Measurements from ENCODE around the gene HHAT. TPM values are rescaled to one million over a fixed set of nuclear protein-coding genes. Genes with fewer than 3 reads are reported as not detected.
A peak's percentile ranks its signal among the peaks of the same experiment; 100 is the strongest.

HHAT gene
- polyA plus RNA-seq, 1 donor (not counting 4 experiments of a cell fraction or from before 2014, with no cell fraction given), result 3.8 TPM

DNA sequence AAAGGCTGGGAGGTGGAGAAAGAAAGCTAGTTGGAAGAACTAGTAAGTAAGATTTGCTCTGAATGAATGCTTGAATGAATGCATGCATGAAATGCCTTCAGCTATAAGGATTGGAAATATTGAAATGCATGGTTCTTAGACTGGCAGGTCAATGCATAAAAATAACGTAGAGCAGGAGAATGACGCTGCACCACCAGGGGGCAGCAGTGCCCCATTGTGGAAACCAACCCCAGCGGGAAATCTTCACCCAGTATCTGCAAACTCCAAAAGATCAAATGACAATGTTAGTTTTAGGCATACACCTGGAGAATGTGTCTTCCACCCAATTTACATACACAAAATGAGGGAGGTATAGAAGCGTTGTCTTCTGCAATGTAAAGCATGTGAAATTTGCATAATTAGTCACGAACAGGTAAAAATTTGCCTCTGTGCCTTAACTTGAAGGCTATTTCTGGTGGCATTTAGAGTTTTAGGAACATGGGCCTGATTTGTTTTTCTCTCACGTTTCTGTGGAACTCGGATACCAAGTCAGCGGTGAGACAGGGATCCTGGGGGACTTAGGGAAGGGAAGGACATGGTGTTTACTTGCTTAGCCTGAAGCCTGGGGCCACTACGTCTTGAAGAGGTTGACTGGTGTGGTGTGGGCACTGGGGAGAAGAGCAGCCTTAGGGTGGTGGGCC is 78.6 kb downstream of the HHAT start:
- H3K9me3 ChIP-seq (ENCODE audit: control insufficient read depth, low read depth, low read length), result no peaks in the 10 kb centered on the region
- H3K4me2 ChIP-seq (ENCODE audit: control insufficient read depth, extremely low read depth, insufficient read depth, low read depth, low read length), result no peak overlapping the region
- H3K36me3 ChIP-seq (ENCODE audit: control insufficient read depth in 2 of 2, extremely low read depth in 1 of 2, insufficient read depth in 2 of 2, low read length in 2 of 2), result no peaks in the 10 kb centered on the region
- no peak overlapping the region for H3K9ac ChIP-seq (ENCODE audit: control insufficient read depth, extremely low read depth, insufficient read depth, low read length)
- no peak overlapping the region for H2AFZ ChIP-seq (ENCODE audit: control insufficient read depth, low read length)
- H3K4me3 ChIP-seq (ENCODE audit: control insufficient read depth in 2 of 3, extremely low read depth in 1 of 3, insufficient read depth in 2 of 3, low read depth in 1 of 3, low read length in 3 of 3), result no peak overlapping the region
- no peaks in the 10 kb centered on the region for H3K79me2 ChIP-seq (ENCODE audit: control insufficient read depth, insufficient read depth, low read length)
- no peak overlapping the region for H3K27ac ChIP-seq (ENCODE audit: control insufficient read depth, insufficient read depth, low read length)
- H4K20me1 ChIP-seq (ENCODE audit: control insufficient read depth, extremely low read depth, insufficient read depth, low read length), result no peaks in the 10 kb centered on the region
- peaks cover 19% of the 10 kb centered on the region for H3K4me1 ChIP-seq (ENCODE audit: control insufficient read depth, extremely low read depth, insufficient read depth, low read length)
- H3K9me1 ChIP-seq (ENCODE audit: control insufficient read depth, extremely low read depth, insufficient read depth, low read length), result no peaks in the 10 kb centered on the region
- no peak for TF ChIP-seq EZH2 (IDR thresholded peaks at IDR 0.05; ENCODE audit: low read length)
- TF ChIP-seq, protein P1, sequence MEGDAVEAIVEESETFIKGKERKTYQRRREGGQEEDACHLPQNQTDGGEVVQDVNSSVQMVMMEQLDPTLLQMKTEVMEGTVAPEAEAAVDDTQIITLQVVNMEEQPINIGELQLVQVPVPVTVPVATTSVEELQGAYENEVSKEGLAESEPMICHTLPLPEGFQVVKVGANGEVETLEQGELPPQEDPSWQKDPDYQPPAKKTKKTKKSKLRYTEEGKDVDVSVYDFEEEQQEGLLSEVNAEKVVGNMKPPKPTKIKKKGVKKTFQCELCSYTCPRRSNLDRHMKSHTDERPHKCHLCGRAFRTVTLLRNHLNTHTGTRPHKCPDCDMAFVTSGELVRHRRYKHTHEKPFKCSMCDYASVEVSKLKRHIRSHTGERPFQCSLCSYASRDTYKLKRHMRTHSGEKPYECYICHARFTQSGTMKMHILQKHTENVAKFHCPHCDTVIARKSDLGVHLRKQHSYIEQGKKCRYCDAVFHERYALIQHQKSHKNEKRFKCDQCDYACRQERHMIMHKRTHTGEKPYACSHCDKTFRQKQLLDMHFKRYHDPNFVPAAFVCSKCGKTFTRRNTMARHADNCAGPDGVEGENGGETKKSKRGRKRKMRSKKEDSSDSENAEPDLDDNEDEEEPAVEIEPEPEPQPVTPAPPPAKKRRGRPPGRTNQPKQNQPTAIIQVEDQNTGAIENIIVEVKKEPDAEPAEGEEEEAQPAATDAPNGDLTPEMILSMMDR (optimal IDR thresholded peaks at IDR 0.05 in 1 of 3, IDR thresholded peaks at IDR 0.05 in 1 of 3, conservative IDR thresholded peaks at IDR 0.05 in 1 of 3; ENCODE audit: extremely low read depth in 1 of 3, insufficient read depth in 2 of 3, low read length in 3 of 3), result peak; percentile 89 to 96 (median 95)
- dilution Hi-C loops (cut with MboI; ENCODE audit: extremely low pct_ligation_motif_present, low sequenced_read_pairs), result loop anchor here (25.0 kb wide), 1 partner anchor 730 kb away; the partner anchor contains the start of gene KCNH1
- DNase-seq (ENCODE audit: low read depth, low spot score) (no peak), FAIRE-seq (peak; percentile 94)
- H3K27me3 ChIP-seq (ENCODE audit: control insufficient read depth, extremely low read depth, insufficient read depth, low read length), result peaks cover 1% of the 10 kb centered on the region

DNA sequence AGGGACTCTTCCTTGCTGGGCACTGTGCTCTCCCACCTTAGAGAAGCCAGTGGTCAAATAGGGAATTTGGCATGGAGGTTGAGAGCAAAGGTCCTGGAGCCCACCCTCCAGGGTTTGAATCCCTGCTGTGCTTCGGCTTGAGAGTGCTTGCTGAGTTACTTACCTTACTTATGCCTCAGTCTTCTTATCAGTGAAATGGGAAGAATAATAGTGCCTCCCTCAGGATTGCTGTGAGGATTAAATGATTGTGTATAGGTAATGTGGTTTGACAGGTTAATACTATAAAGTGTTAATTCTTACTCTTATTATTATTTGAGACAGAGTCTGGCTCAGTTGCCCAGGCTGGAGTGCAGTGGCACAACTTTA is 79.2 kb downstream of the HHAT start:
- Histone ChIP-seq H3K9me3 (ENCODE audit: control insufficient read depth, low read depth, low read length) (no peaks in the 10 kb centered on the region), H4K20me1 (ENCODE audit: control insufficient read depth, extremely low read depth, insufficient read depth, low read length) (no peaks in the 10 kb centered on the region), H3K4me3 (ENCODE audit: control insufficient read depth in 2 of 3, extremely low read depth in 1 of 3, insufficient read depth in 2 of 3, low read depth in 1 of 3, low read length in 3 of 3) (no peak overlapping the region), H3K27me3 (ENCODE audit: control insufficient read depth, extremely low read depth, insufficient read depth, low read length) (no peaks in the 10 kb centered on the region), H2AFZ (ENCODE audit: control insufficient read depth, low read length) (no peak overlapping the region), H3K27ac (ENCODE audit: control insufficient read depth, insufficient read depth, low read length) (no peak overlapping the region), H3K9ac (ENCODE audit: control insufficient read depth, extremely low read depth, insufficient read depth, low read length) (no peak overlapping the region), H3K4me1 (ENCODE audit: control insufficient read depth, extremely low read depth, insufficient read depth, low read length) (peaks cover 19% of the 10 kb centered on the region), H3K4me2 (ENCODE audit: control insufficient read depth, extremely low read depth, insufficient read depth, low read depth, low read length) (no peak overlapping the region), H3K79me2 (ENCODE audit: control insufficient read depth, insufficient read depth, low read length) (no peaks in the 10 kb centered on the region), H3K9me1 (ENCODE audit: control insufficient read depth, extremely low read depth, insufficient read depth, low read length) (no peaks in the 10 kb centered on the region), H3K36me3 (ENCODE audit: control insufficient read depth in 2 of 2, extremely low read depth in 1 of 2, insufficient read depth in 2 of 2, low read length in 2 of 2) (no peaks in the 10 kb centered on the region)
- DNase-seq (ENCODE audit: low read depth, low spot score) (no peak), FAIRE-seq (no peak)
- dilution Hi-C loops (cut with MboI; ENCODE audit: extremely low pct_ligation_motif_present, low sequenced_read_pairs), result loop anchor here (25.0 kb wide), 1 partner anchor 729 kb away; the partner anchor contains the start of gene KCNH1
- no peak for TF ChIP-seq EZH2 (IDR thresholded peaks at IDR 0.05; ENCODE audit: low read length)
- TF ChIP-seq, protein P1 (optimal IDR thresholded peaks at IDR 0.05 in 1 of 3, IDR thresholded peaks at IDR 0.05 in 1 of 3, conservative IDR thresholded peaks at IDR 0.05 in 1 of 3; ENCODE audit: extremely low read depth in 1 of 3, insufficient read depth in 2 of 3, low read length in 3 of 3), result no peak
